CD14-positive monocyte (primary cell): ENCODE data around the gene NT5DC4. TPM values are rescaled to one million over a fixed set of nuclear protein-coding genes. Genes with fewer than 3 reads are reported as not detected.

Source experiments
- DNase-seq, 3 donors: peaks; one replicate each; pipeline ENCODE4 v3.0.0-alpha.2; 2011 to 2022
- H2AFZ ChIP-seq: 2 replicates; pipeline ENCODE4 v1.6.0; 2012; ENCODE audit warnings: mild to moderate bottlenecking, low read depth, low read length, inconsistent platforms; ENCODE audit not compliant: insufficient read depth, poor library complexity, severe bottlenecking
- H3K27ac ChIP-seq, 2 donors: 1 replicate in 1 of 2; 2 replicates in 1 of 2; pipeline ENCODE4 v1.5.1; 2012 to 2013; ENCODE audit warnings: low read length in 2 of 2, control low read depth in 1 of 2, inconsistent platforms in 1 of 2, low read depth in 1 of 2, mild to moderate bottlenecking in 1 of 2
- H3K27me3 ChIP-seq, 2 donors: one replicate each; pipeline versions ENCODE4 v1.6.0 to v1.6.1; 2011 to 2013; ENCODE audit warnings: low read length in 2 of 2; ENCODE audit not compliant: control insufficient read depth in 2 of 2, insufficient read depth in 2 of 2
- H3K36me3 ChIP-seq, 2 donors: replicated peaks in 1 of 2; 1 replicate in 1 of 2; 2 replicates in 1 of 2; pipeline versions ENCODE4 v1.5.1 to v1.6.1; 2012 to 2013; ENCODE audit warnings: low read length in 2 of 2, control low read depth in 1 of 2, inconsistent platforms in 1 of 2, mild to moderate bottlenecking in 1 of 2; ENCODE audit not compliant: insufficient read depth in 2 of 2, control insufficient read depth in 1 of 2
- H3K4me1 ChIP-seq, 2 donors: 1 replicate in 1 of 2; 2 replicates in 1 of 2; pipeline versions ENCODE4 v1.5.1 to v1.6.1; 2012 to 2013; ENCODE audit warnings: low read length in 2 of 2, control low read depth in 1 of 2, inconsistent platforms in 1 of 2, mild to moderate bottlenecking in 1 of 2, moderate library complexity in 1 of 2; ENCODE audit not compliant: insufficient read depth in 2 of 2, control insufficient read depth in 1 of 2
- H3K4me2 ChIP-seq: replicated peaks from 2 replicates; pipeline ENCODE3; 2012; ENCODE audit warnings: low read length, moderate library complexity, mild to moderate bottlenecking; ENCODE audit not compliant: poor library complexity, severe bottlenecking; ENCODE audit errors: extremely low read depth
- H3K4me3 ChIP-seq, 3 experiments: fragments of 200-600 bp in 1 of 3; sonication (generic) in 1 of 3; replicated peaks in 1 of 3; 1 replicate in 2 of 3; 2 replicates in 1 of 3; pipeline ENCODE4 v1.5.1; 2011 to 2013; ENCODE audit warnings: low read length in 3 of 3, mild to moderate bottlenecking in 3 of 3, control low read depth in 2 of 3, low read depth in 2 of 3, inconsistent platforms in 1 of 3, moderate library complexity in 1 of 3
- H3K79me2 ChIP-seq: 2 replicates; pipeline ENCODE4 v1.6.0; 2012; ENCODE audit warnings: mild to moderate bottlenecking, control low read depth, inconsistent platforms, low read length, moderate library complexity; ENCODE audit not compliant: insufficient read depth
- H3K9ac ChIP-seq: 2 replicates; pipeline ENCODE4 v1.6.0; 2017; ENCODE audit warnings: low read length, mild to moderate bottlenecking; ENCODE audit not compliant: insufficient read depth, poor library complexity, severe bottlenecking
- H3K9me3 ChIP-seq, 2 donors: replicated peaks in 1 of 2; 1 replicate in 1 of 2; 2 replicates in 1 of 2; pipeline versions ENCODE4 v1.5.1 to v1.6.1; 2012 to 2013; ENCODE audit warnings: low read length in 2 of 2, control low read depth in 1 of 2; ENCODE audit not compliant: control insufficient read depth in 1 of 2, insufficient read depth in 1 of 2
- H4K20me1 ChIP-seq: 2 replicates; pipeline ENCODE4 v1.6.0; 2012; ENCODE audit warnings: mild to moderate bottlenecking, low read length, control low read depth, moderate library complexity; ENCODE audit not compliant: insufficient read depth
- H3K27ac Mint-ChIP-seq, 7 donors: one replicate each; pipeline ENCODE4 v1.8.0; 2020; ENCODE audit warnings: mild to moderate bottlenecking in 7 of 7, mixed read lengths in 7 of 7, moderate library complexity in 6 of 7, inconsistent platforms in 2 of 7
- H3K27me3 Mint-ChIP-seq, 3 donors: one replicate each; pipeline ENCODE4 v1.8.0; 2021 to 2022; ENCODE audit warnings: low read depth in 3 of 3, mild to moderate bottlenecking in 3 of 3, mixed read lengths in 3 of 3, moderate library complexity in 3 of 3, inconsistent platforms in 1 of 3
- H3K36me3 Mint-ChIP-seq, 2 donors: one replicate each; pipeline ENCODE4 v1.8.0; 2020; ENCODE audit warnings: mixed read lengths in 2 of 2, inconsistent platforms in 1 of 2, mild to moderate bottlenecking in 1 of 2
- H3K4me1 Mint-ChIP-seq: one replicate; pipeline ENCODE4 v1.8.0; 2020; ENCODE audit warnings: mild to moderate bottlenecking, mixed read lengths
- H3K4me3 Mint-ChIP-seq, 2 donors: one replicate each; pipeline ENCODE4 v1.8.0; 2020; ENCODE audit warnings: mild to moderate bottlenecking in 2 of 2, mixed read lengths in 2 of 2, moderate library complexity in 1 of 2
- H3K9me3 Mint-ChIP-seq, 7 donors: one replicate each; pipeline ENCODE4 v1.8.0; 2020 to 2022; ENCODE audit warnings: mixed read lengths in 7 of 7, mild to moderate bottlenecking in 6 of 7, moderate library complexity in 6 of 7, inconsistent platforms in 2 of 7
- CTCF ChIP-seq: fragments of 200-600 bp; IDR thresholded peaks from one replicate; pipeline ENCODE4 v1.8.0; 2022; ENCODE audit warnings: antibody characterized with exemption, mild to moderate bottlenecking
- WGBS: methylation state at CpG from one replicate; pipeline ENCODE4 v1.1.5; 2013; ENCODE audit warnings: missing lambda C conversion rate; ENCODE audit not compliant: insufficient coverage; 5-methylcytosine and 5-hydroxymethylcytosine counted together
- intact Hi-C, 2 donors: fragments of 100-400 bp; cut with micrococcal nuclease; formaldehyde crosslinking; loops; one replicate each; pipeline versions ENCODE4 v1.15.0 to v1.15.1; 2023
- polyA plus RNA-seq, 3 donors: library from polyadenylated mRNA; depleted of rRNA in 1 of 3; unstranded in 2 of 3; stranded (reverse) in 1 of 3; fragments of 300-500 nt in 2 of 3; fragments of >200 nt in 1 of 3; fragmentation: Illumina TruSeq in 2 of 3; gene quantifications; 1 replicate in 2 of 3; 2 replicates in 1 of 3; pipeline ENCODE4 v1.2.3, GENCODE V29; 2012 to 2021

The NT5DC4 gene
- polyA plus RNA-seq, 3 donors: 2.2 TPM; not detected in 2

- Histone ChIP-seq H4K20me1 (no peaks in the 10 kb centered on the region), H3K9ac (no peak overlapping the region), H3K4me2 (no peak overlapping the region), H2AFZ (no peak overlapping the region), H3K4me3 (no peak overlapping the region), H3K9me3 (no peaks in the 10 kb centered on the region), H3K36me3 (no peaks in the 10 kb centered on the region), H3K27ac (no peak overlapping the region), H3K4me1 (peaks cover 62 to 67% of the 10 kb centered on the region in 2 donors), H3K27me3 (no peaks in the 10 kb centered on the region), H3K79me2 (no peaks in the 10 kb centered on the region)
- no peak overlapping the region for H3K4me3 Mint-ChIP-seq
- H3K27me3 Mint-ChIP-seq: peaks cover 0 to 2% (median 0%) of the 10 kb centered on the region in 3 donors
- peaks cover 0 to 2% (median 0%) of the 10 kb centered on the region in 7 donors for H3K9me3 Mint-ChIP-seq
- intact Hi-C loops: loop anchor here (2.0 to 10.0 kb wide), 3 partner anchors 35 to 127 kb away; no protein-coding TSS in a partner anchor
- no peak for TF ChIP-seq CTCF
- no peak for DNase-seq
- 96% methylated on average over 18 of the region's 19 CpGs for WGBS
- peaks cover 0 to 2% of the 10 kb centered on the region in 2 donors for H3K36me3 Mint-ChIP-seq
- peak overlapping the region in 3 of 7 donors; percentile 33 to 80 (median 58) for H3K27ac Mint-ChIP-seq
- H3K4me1 Mint-ChIP-seq: peaks cover 58% of the 10 kb centered on the region
Observed at GRCh38 chr2:112727276-112728028, 6.6 kb downstream of the NT5DC4 start.

GRCh38 chr2:112728029-112728362 lies 7.2 kb downstream of the NT5DC4 start:
- H3K4me1 ChIP-seq: peaks cover 58 to 67% of the 10 kb centered on the region in 2 donors
- no peaks in the 10 kb centered on the region for H4K20me1 ChIP-seq
- no peak overlapping the region for H3K27ac ChIP-seq
- H3K9ac ChIP-seq: no peak overlapping the region
- Mint-ChIP-seq H3K36me3 (peaks cover 0 to 2% of the 10 kb centered on the region in 2 donors), H3K4me1 (peaks cover 57% of the 10 kb centered on the region), H3K9me3 (peaks cover 0 to 2% (median 0%) of the 10 kb centered on the region in 7 donors), H3K27me3 (peaks cover 0 to 2% (median 0%) of the 10 kb centered on the region in 3 donors), H3K27ac (peak overlapping the region in 2 of 7 donors; percentile 23 to 79), H3K4me3 (no peak overlapping the region)
- no peaks in the 10 kb centered on the region for H3K79me2 ChIP-seq
- H3K4me2 ChIP-seq: no peak overlapping the region
- H3K36me3 ChIP-seq: no peaks in the 10 kb centered on the region
- no peak overlapping the region for H2AFZ ChIP-seq
- H3K9me3 ChIP-seq: no peaks in the 10 kb centered on the region
- intact Hi-C loops: loop anchor here in 1 of 2 donors (5.0 to 10.0 kb wide), 2 partner anchors 36 to 53 kb away; no protein-coding TSS in a partner anchor
- WGBS: no CpG with 5 or more reads among the region's 4 CpGs
- no peak overlapping the region for H3K4me3 ChIP-seq
- no peak for TF ChIP-seq CTCF
- H3K27me3 ChIP-seq: no peaks in the 10 kb centered on the region
- DNase-seq: no peak
